Tibial nerve (tissue), 4 donors: ENCODE data around the gene PSMG4. TPM values are rescaled to one million over a fixed set of nuclear protein-coding genes. Genes with fewer than 3 reads are reported as not detected.

Source experiments
- DNase-seq, 2 donors: peaks; one replicate each; pipeline ENCODE4 v3.0.0-alpha.2; 2019; ENCODE audit warnings: low spot score in 2 of 2
- H3K27ac ChIP-seq, 4 donors: fragments of 200-600 bp; sonication (generic) in 3 of 4; one replicate each; pipeline ENCODE4 v1.5.1; 2017 to 2019; ENCODE audit warnings: mild to moderate bottlenecking in 1 of 4
- H3K27me3 ChIP-seq, 2 donors: fragments of 200-600 bp; sonication (generic) in 1 of 2; one replicate each; pipeline versions ENCODE4 v1.5.1 to v1.6.0; 2017 to 2019
- H3K36me3 ChIP-seq, 3 donors: fragments of 200-600 bp; sonication (generic); one replicate each; pipeline ENCODE4 v1.5.1; 2018 to 2019
- H3K4me1 ChIP-seq, 4 donors: fragments of 200-600 bp; sonication (generic) in 3 of 4; one replicate each; pipeline ENCODE4 v1.5.1; 2017 to 2019
- H3K4me3 ChIP-seq, 4 donors: fragments of 200-600 bp; sonication (generic) in 3 of 4; one replicate each; pipeline ENCODE4 v1.5.1; 2017 to 2019; ENCODE audit warnings: mild to moderate bottlenecking in 1 of 4, moderate library complexity in 1 of 4
- H3K9me3 ChIP-seq, 4 donors: fragments of 200-600 bp; sonication (generic) in 3 of 4; one replicate each; pipeline ENCODE4 v1.5.1; 2017 to 2019
- EP300 ChIP-seq, 2 donors: sonication (generic); formaldehyde crosslinking; IDR thresholded peaks; one replicate each; pipeline ENCODE4 v1.6.1; 2017; ENCODE audit warnings: antibody characterized with exemption in 2 of 2, mild to moderate bottlenecking in 1 of 2
- POLR2A ChIP-seq, 2 donors: fragments of 450-650 bp; IDR thresholded peaks; one replicate each; pipeline ENCODE4 v1.6.1; 2017; ENCODE audit warnings: antibody characterized with exemption in 2 of 2, mild to moderate bottlenecking in 2 of 2, moderate library complexity in 2 of 2
- WGBS, 2 donors: methylation state at CpG; one replicate each; pipeline ENCODE4 v1.1.5; 2018; 5-methylcytosine and 5-hydroxymethylcytosine counted together
- total RNA-seq, 4 donors: library from RNA; depleted of rRNA; stranded (reverse); fragments of >200 nt; gene quantifications; one replicate each; pipeline ENCODE4 v1.1.0, GENCODE V29; 2016
- TF ChIP-seq, protein P1 (sequence below), 5 experiments: fragments of 200-600 bp in 3 of 5; fragments of 450-650 bp in 2 of 5; sonication (generic) in 3 of 5; IDR thresholded peaks; one replicate each; pipeline ENCODE4 v1.5.1; 2016 to 2019; ENCODE audit warnings: antibody characterized with exemption in 5 of 5, mild to moderate bottlenecking in 3 of 5, moderate library complexity in 2 of 5

The PSMG4 gene
- total RNA-seq, 4 donors from 2014 or later, result 14.7 to 36.5 (median 31.8) TPM

DNA sequence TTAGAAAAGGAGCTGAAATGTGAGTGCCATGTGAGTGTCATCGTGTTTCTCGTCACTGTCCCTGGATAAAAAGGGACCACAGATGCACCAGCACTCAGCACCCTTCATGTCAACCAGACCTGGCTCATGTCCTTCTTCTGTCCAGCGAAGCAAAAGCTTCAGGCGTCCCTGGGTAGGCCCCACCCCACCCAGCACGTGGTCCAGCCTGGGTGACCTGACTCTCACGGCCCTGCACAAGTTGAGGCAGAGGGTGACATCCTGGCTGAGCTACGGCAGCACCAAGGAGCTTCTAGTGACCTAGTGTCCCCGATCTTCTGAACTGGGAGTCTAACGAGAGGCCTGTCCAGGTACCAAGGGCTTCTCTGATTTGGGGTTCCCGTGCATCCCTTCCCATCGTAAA is 37.8 kb downstream of the PSMG4 start:
- TF ChIP-seq EP300 (IDR thresholded peaks at IDR 0.05), result no peak
- TF ChIP-seq, protein P1, sequence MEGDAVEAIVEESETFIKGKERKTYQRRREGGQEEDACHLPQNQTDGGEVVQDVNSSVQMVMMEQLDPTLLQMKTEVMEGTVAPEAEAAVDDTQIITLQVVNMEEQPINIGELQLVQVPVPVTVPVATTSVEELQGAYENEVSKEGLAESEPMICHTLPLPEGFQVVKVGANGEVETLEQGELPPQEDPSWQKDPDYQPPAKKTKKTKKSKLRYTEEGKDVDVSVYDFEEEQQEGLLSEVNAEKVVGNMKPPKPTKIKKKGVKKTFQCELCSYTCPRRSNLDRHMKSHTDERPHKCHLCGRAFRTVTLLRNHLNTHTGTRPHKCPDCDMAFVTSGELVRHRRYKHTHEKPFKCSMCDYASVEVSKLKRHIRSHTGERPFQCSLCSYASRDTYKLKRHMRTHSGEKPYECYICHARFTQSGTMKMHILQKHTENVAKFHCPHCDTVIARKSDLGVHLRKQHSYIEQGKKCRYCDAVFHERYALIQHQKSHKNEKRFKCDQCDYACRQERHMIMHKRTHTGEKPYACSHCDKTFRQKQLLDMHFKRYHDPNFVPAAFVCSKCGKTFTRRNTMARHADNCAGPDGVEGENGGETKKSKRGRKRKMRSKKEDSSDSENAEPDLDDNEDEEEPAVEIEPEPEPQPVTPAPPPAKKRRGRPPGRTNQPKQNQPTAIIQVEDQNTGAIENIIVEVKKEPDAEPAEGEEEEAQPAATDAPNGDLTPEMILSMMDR (IDR thresholded peaks at IDR 0.05), result no peak
- no peak for DNase-seq
- no peaks in the 10 kb centered on the region for H3K9me3 ChIP-seq
- H3K36me3 ChIP-seq, result peaks cover 0 to 8% (median 0%) of the 10 kb centered on the region in 3 donors
- peaks cover 0 to 7% (median 0%) of the 10 kb centered on the region in 4 donors for H3K4me1 ChIP-seq
- no peak overlapping the region for H3K27ac ChIP-seq
- 87 to 93% methylated on average over 11 of the region's 11 CpGs for WGBS, 2 donors
- H3K4me3 ChIP-seq, result no peak overlapping the region
- H3K27me3 ChIP-seq, result peaks cover 0 to 5% of the 10 kb centered on the region in 2 donors

DNA sequence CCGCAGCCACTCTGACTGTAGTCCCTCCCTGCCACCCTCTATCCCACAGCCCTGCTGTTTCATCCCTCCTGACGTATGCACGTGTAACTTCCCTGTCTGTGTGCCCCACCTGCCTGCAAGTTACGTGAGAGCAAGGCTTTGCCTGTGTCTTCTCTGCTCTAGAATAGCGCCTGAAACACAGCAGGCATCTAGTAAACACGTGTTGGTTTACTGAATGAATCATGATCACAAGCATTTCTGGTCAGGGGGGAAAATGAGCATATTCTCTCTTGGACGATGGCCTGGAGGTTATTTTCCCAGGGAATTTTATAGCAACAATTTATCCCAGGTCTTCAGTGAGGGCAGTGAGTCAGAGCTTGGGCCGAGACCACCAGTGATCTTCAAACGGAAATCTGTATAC is 38.3 kb downstream of the PSMG4 start:
- peaks cover 0 to 7% (median 0%) of the 10 kb centered on the region in 4 donors for H3K4me1 ChIP-seq

DNA sequence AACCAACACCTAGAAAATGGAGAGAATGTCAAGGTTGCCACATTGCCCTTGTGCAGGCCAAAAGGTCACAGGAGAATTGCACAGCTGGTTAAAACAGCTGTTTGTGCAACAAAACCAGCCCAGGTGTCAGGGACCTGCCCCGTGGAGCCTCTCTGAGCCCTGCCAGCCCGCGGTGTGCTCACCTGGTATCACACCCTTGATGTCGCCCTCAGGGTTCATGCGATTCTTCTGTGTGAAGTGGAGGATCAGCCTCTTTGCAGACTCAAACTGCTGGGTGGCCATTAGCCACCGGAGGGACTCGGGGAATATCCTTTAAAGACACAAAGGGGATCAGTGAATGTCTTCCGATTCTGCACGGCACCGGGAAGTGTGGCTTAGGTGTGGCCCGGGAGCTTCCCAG is 39.2 kb downstream of the PSMG4 start:
- 78 to 82% methylated on average over 11 of the region's 11 CpGs for WGBS, 2 donors
- H3K9me3 ChIP-seq, result no peaks in the 10 kb centered on the region
- peaks cover 0 to 8% (median 0%) of the 10 kb centered on the region in 3 donors for H3K36me3 ChIP-seq
- H3K4me1 ChIP-seq, result peaks cover 0 to 7% (median 0%) of the 10 kb centered on the region in 4 donors
- H3K27ac ChIP-seq, result no peak overlapping the region
- H3K4me3 ChIP-seq, result no peak overlapping the region
- TF ChIP-seq POLR2A (IDR thresholded peaks at IDR 0.05), result no peak
- TF ChIP-seq, protein P1 (IDR thresholded peaks at IDR 0.05), result no peak
- no peak for TF ChIP-seq EP300 (IDR thresholded peaks at IDR 0.05)
- no peak for DNase-seq
- H3K27me3 ChIP-seq, result peaks cover 0 to 5% of the 10 kb centered on the region in 2 donors

More for the DNA sequence above, 38.3 kb downstream of the PSMG4 start:
- peaks cover 0 to 5% of the 10 kb centered on the region in 2 donors for H3K27me3 ChIP-seq
- no peak overlapping the region for H3K4me3 ChIP-seq
- no peaks in the 10 kb centered on the region for H3K9me3 ChIP-seq
- WGBS, 2 donors, result 76 to 85% methylated on average over 9 of the region's 9 CpGs
- no peak for DNase-seq
- H3K36me3 ChIP-seq, result peaks cover 0 to 8% (median 0%) of the 10 kb centered on the region in 3 donors
- H3K27ac ChIP-seq, result no peak overlapping the region
- no peak for TF ChIP-seq POLR2A (IDR thresholded peaks at IDR 0.05)
- no peak for TF ChIP-seq EP300 (IDR thresholded peaks at IDR 0.05)
- TF ChIP-seq, protein P1 (IDR thresholded peaks at IDR 0.05), result no peak

DNA sequence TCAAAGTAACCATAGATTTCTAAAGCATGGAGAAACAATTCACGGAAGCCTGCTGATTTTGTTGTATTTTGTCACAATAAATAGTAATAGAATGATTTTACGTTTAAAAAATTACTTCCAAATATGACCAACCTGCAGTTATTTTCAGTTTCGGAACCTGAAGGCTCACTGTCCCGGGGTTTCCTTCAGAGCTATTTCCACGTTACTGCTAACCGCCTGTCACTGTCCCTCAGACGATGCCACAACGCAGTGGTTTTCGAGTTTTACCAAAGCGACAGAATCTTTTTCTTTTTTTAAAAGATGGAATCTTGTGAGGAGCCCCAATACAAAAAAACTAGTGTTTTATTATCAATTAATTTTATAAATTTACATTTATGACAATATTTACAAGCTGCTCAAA is 40.5 kb downstream of the PSMG4 start:
- Histone ChIP-seq H3K27me3 (peaks cover 0 to 5% of the 10 kb centered on the region in 2 donors), H3K4me3 (no peak overlapping the region), H3K27ac (no peak overlapping the region), H3K36me3 (peaks cover 0 to 13% (median 0%) of the 10 kb centered on the region in 3 donors), H3K9me3 (no peaks in the 10 kb centered on the region), H3K4me1 (peaks cover 0 to 7% (median 0%) of the 10 kb centered on the region in 4 donors)
- DNase-seq, result no peak
- WGBS, 2 donors, result 84 to 92% methylated on average over 10 of the region's 10 CpGs
- TF ChIP-seq EP300 (IDR thresholded peaks at IDR 0.05), result no peak
- no peak for TF ChIP-seq POLR2A (IDR thresholded peaks at IDR 0.05)
- TF ChIP-seq, protein P1 (IDR thresholded peaks at IDR 0.05), result no peak

DNA sequence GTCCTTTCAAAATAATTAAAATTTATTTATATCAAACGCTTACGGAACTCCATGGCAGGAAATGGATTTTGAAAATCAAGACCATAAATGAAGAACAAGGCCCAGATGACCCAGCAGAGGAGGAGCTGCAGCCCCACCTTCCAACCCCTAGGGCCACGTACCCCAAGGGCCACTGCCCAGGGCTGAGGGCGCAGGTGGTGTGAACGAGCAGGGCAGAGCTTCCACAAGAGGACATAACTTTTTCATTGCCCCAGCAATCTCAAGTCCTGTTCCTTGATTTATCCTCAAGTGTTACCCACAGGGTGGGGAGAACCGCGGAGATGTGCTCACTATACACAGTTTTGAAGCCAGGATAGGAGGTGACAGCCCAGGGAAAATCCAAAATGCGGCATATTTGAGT is 42.8 kb downstream of the PSMG4 start:
- WGBS, 2 donors, result 95 to 99% methylated on average over 8 of the region's 8 CpGs
- no peaks in the 10 kb centered on the region for H3K4me1 ChIP-seq
- DNase-seq, result no peak
- H3K4me3 ChIP-seq, result no peak overlapping the region
- no peaks in the 10 kb centered on the region for H3K9me3 ChIP-seq
- peaks cover 0 to 5% of the 10 kb centered on the region in 2 donors for H3K27me3 ChIP-seq
- H3K27ac ChIP-seq, result no peak overlapping the region
- no peak for TF ChIP-seq POLR2A (IDR thresholded peaks at IDR 0.05)
- no peak for TF ChIP-seq EP300 (IDR thresholded peaks at IDR 0.05)
- TF ChIP-seq, protein P1 (IDR thresholded peaks at IDR 0.05), result no peak
- peaks cover 0 to 19% (median 0%) of the 10 kb centered on the region in 3 donors for H3K36me3 ChIP-seq
